Prostate gland (tissue), 2 donors: ENCODE measurements around the gene LRBA. TPM values are rescaled to one million over a fixed set of nuclear protein-coding genes. Genes with fewer than 3 reads are reported as not detected.
"Not testable (repeated sequence)": the region's sequence is repeated elsewhere in the genome, so short reads cannot be mapped to it uniquely, and the experiment has no call there.

Experiments
- DNase-seq: peaks from one replicate; pipeline ENCODE4 v3.0.0-alpha.2; 2019; ENCODE audit warnings: low spot score
- H3K27ac ChIP-seq, 2 donors: fragments of 200-600 bp; sonication (generic); 2 replicates each; pipeline ENCODE4 v1.5.1; 2017 to 2019
- H3K27me3 ChIP-seq: fragments of 200-600 bp; sonication (generic); replicated peaks from 2 replicates; pipeline ENCODE4 v1.5.1; 2019; ENCODE audit not compliant: insufficient read depth
- H3K36me3 ChIP-seq, 2 donors: fragments of 200-600 bp; sonication (generic); 1 replicate in 1 of 2; 2 replicates in 1 of 2; pipeline versions ENCODE4 v1.5.1 to v1.8.1; 2017 to 2019
- H3K4me1 ChIP-seq: fragments of 200-600 bp; sonication (generic); replicated peaks from 2 replicates; pipeline ENCODE4 v1.5.1; 2019
- H3K4me3 ChIP-seq, 2 donors: fragments of 200-600 bp; sonication (generic); 2 replicates each; pipeline ENCODE4 v1.5.1; 2017 to 2019
- H3K9me3 ChIP-seq: fragments of 200-600 bp; sonication (generic); 2 replicates; pipeline ENCODE4 v1.5.1; 2017
- POLR2A ChIP-seq: fragments of 450-650 bp; IDR thresholded peaks from one replicate; pipeline ENCODE4 v1.6.1; 2016; ENCODE audit warnings: antibody characterized with exemption, mild to moderate bottlenecking
- POLR2AphosphoS5 ChIP-seq: sonication (generic); formaldehyde crosslinking; IDR thresholded peaks from one replicate; pipeline ENCODE4 v1.6.1; 2017; ENCODE audit warnings: antibody characterized with exemption
- WGBS: methylation state at CpG from one replicate; pipeline ENCODE4 v1.1.5; 2018; 5-methylcytosine and 5-hydroxymethylcytosine counted together
- intact Hi-C: fragments of 100-400 bp; cut with DNase I; formaldehyde crosslinking; loops from one replicate; pipeline ENCODE4 v1.14.2; 2022
- total RNA-seq, 2 donors: library from RNA; depleted of rRNA; stranded (reverse); fragments of >200 nt; gene quantifications; one replicate each; pipeline ENCODE4 v1.1.0, GENCODE V29; 2016
- TF ChIP-seq, protein P1 (sequence below), 4 experiments: fragments of 200-600 bp in 2 of 4; fragments of 450-650 bp in 2 of 4; sonication (generic) in 2 of 4; IDR thresholded peaks; 1 replicate in 3 of 4; 2 replicates in 1 of 4; pipeline ENCODE4 v1.5.1; 2016 to 2019; ENCODE audit warnings: antibody characterized with exemption in 4 of 4, mild to moderate bottlenecking in 2 of 4, moderate library complexity in 2 of 4

Gene LRBA
- total RNA-seq, 2 donors from 2014 or later, result 69.8 to 79.8 TPM

DNA sequence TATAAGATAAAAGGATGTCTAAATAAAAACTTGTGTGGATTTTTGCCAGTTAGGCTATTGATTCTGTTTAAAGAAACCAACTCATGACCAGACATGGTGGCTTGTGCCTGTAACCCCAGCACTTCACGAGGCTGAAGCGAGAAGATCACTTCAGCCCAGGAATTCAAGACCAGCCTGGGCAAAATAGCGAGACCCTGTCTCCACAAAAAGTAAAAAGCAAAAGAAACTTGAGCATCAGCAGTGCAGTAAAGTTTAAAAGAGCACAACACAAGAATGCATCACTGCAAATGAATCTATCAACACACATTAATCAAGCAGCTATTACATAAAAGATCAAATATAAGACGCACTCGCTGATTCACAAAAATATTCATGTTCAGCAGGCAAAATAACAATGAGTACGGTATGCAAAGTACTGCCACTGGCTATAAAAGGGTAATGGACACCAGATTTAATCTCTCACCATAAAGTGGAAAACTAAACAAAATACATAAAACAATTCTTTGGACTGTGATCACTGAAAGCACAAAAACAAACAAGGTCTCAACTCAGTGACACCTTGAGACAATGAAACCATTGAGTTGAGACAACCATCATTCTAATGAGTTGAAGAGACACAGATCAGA lies 41.3 kb downstream of the LRBA start:
- Histone ChIP-seq H3K9me3 (no peaks in the 10 kb centered on the region), H3K4me3 (no peak overlapping the region), H3K4me1 (no peaks in the 10 kb centered on the region), H3K27me3 (no peaks in the 10 kb centered on the region), H3K27ac (no peak overlapping the region), H3K36me3 (no peaks in the 10 kb centered on the region)
- 48% methylated on average over 6 of the region's 6 CpGs for WGBS
- DNase-seq, result no peak
- TF ChIP-seq POLR2A (no peak), POLR2AphosphoS5 (no peak)
- TF ChIP-seq, protein P1, sequence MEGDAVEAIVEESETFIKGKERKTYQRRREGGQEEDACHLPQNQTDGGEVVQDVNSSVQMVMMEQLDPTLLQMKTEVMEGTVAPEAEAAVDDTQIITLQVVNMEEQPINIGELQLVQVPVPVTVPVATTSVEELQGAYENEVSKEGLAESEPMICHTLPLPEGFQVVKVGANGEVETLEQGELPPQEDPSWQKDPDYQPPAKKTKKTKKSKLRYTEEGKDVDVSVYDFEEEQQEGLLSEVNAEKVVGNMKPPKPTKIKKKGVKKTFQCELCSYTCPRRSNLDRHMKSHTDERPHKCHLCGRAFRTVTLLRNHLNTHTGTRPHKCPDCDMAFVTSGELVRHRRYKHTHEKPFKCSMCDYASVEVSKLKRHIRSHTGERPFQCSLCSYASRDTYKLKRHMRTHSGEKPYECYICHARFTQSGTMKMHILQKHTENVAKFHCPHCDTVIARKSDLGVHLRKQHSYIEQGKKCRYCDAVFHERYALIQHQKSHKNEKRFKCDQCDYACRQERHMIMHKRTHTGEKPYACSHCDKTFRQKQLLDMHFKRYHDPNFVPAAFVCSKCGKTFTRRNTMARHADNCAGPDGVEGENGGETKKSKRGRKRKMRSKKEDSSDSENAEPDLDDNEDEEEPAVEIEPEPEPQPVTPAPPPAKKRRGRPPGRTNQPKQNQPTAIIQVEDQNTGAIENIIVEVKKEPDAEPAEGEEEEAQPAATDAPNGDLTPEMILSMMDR (IDR thresholded peaks at IDR 0.05), result no peak
- intact Hi-C loops, result no loop called here

DNA sequence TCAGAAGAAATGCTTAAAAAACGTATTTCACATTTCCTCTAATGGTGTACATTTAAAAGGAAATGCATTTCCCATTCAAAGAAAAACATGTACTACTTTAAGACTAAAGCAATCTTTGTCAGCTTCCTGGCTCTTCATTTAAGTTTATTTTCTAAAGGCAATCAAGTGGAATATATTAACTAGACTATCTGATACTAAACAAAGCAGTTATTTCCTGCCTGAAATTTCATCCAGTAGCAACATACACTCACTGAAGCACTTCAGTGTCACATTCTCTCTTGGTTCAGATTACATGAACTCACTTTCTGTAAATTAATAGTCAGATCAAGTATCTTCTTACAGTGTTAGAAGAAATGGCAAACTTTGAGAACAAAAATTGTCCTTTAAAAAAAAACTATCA lies 42.5 kb downstream of the LRBA start:
- intact Hi-C loops, result no loop called here
- Histone ChIP-seq H3K27ac (no peak overlapping the region), H3K36me3 (no peaks in the 10 kb centered on the region), H3K4me1 (no peaks in the 10 kb centered on the region), H3K27me3 (no peaks in the 10 kb centered on the region), H3K4me3 (no peak overlapping the region), H3K9me3 (no peaks in the 10 kb centered on the region)
- DNase-seq, result no peak
- TF ChIP-seq POLR2A, result no peak
- TF ChIP-seq, protein P1 (IDR thresholded peaks at IDR 0.05), result no peak
- WGBS, result 30% methylated on average over 1 of the region's 1 CpG

DNA sequence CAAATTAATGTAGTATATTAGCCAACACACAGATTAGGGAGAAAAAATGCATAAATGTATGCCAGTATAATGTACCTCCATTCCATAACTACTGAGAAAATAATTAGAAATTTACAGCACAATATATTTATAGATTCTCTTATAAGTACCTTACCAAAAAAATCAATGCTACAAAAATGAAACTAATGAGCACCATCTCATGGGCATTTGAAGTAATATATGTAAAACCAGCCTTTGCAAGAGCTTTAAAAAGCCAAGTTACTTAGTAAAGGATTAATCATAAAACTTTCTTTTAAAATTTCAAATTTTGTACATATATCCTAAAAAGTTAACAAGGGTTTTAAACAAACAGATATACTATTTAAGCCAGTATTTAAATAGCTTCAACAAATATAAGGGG lies 43.2 kb downstream of the LRBA start:
- no peaks in the 10 kb centered on the region for H3K36me3 ChIP-seq
- no peak overlapping the region for H3K27ac ChIP-seq
- no peaks in the 10 kb centered on the region for H3K9me3 ChIP-seq
- no peak for DNase-seq
- no peak overlapping the region for H3K4me3 ChIP-seq
- TF ChIP-seq, protein P1 (IDR thresholded peaks at IDR 0.05), result no peak
- TF ChIP-seq POLR2AphosphoS5 (no peak), POLR2A (no peak)
- H3K4me1 ChIP-seq, result no peaks in the 10 kb centered on the region
- intact Hi-C loops, result no loop called here
- no peaks in the 10 kb centered on the region for H3K27me3 ChIP-seq

DNA sequence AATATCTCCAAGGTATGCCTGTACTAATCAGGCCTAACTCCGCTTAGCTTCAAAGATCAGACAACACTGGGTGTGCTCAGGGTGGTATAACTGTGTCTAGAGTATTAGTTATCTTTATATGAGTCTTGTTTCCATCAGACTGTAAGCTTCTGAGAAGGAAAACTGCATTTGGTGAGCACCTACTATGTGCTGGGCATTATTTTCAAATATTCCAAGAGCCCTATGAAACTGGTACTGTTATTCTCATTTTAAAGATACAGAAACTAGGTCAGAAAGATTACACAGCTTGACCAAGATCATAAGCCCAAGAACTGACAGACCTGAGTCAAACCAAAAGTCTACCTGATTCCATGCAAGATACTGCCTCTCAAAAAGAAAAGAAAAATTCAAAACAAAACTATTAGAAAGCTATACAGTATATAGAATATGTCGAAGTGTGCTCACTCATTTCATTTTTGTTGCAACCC lies 44.4 kb downstream of the LRBA start:
- Histone ChIP-seq H3K27me3 (no peaks in the 10 kb centered on the region), H3K27ac (no peak overlapping the region), H3K36me3 (no peaks in the 10 kb centered on the region), H3K9me3 (no peaks in the 10 kb centered on the region), H3K4me3 (no peak overlapping the region), H3K4me1 (no peaks in the 10 kb centered on the region)
- no peak for DNase-seq
- intact Hi-C loops, result no loop called here
- no peak for TF ChIP-seq POLR2A
- TF ChIP-seq, protein P1 (IDR thresholded peaks at IDR 0.05), result no peak
- no peak for TF ChIP-seq POLR2AphosphoS5
- WGBS, result 92% methylated on average over 2 of the region's 2 CpGs

DNA sequence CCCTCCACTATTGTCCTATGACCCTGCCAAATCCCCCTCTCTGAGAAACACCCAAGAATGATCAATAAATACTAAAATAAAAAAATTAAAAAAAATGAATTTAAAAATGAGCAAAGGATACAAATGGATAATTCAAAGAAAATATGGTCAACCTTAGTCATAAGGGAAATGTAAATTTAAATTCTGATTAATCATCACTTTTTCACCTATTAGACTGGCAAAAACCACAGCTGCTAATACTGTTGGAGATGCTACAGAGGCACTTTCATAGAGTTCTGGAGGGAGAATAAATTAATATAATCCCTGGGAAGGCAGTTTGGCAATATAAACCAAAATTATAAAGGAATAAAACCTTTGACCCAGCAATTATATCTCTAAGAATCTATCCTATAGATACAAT lies 50.3 kb downstream of the LRBA start:
- TF ChIP-seq POLR2A (no peak), POLR2AphosphoS5 (no peak)
- TF ChIP-seq, protein P1 (IDR thresholded peaks at IDR 0.05), result no peak
- intact Hi-C loops, result no loop called here

DNA sequence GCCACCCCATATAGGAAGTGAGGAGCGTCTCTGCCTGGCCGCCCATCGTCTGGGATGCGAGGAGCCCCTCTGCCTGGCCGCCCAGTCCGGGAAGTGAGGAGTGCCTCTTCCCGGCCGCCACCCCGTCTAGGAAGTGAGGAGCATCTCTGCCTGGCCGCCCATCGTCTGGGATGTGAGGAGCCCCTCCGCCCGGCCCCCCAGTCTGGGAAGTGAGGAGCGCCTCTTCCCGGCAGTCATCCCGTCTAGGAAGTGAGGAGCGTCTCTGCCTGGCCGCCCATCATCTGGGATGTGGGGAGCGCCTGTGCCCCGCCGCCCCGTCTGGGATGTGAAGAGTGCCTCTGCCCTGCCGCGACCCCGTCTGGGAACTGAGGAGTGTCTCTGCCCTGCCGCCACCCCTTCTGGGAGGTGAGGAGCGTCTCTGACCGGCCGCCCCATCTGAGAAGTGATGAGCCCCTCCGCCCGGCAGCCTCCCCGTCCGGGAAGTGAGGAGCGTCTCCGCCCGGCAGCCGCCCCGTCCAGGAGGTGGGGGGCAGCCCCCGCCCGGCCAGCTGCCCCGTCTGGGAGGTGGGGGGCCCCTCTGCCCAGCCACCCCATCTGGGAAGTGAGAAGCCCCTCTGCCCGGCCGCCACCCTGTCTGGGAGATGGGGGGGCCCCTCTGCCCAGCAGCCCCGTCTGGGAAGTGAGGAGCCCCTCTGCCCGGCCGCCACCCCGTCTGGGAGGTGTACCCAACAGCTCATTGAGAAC lies 51.3 kb downstream of the LRBA start:
- intact Hi-C loops, H3K36me3 ChIP-seq, H3K27me3 ChIP-seq, H3K4me3 ChIP-seq, H3K9me3 ChIP-seq, DNase-seq, H3K4me1 ChIP-seq, H3K27ac ChIP-seq: not testable (repeated sequence)
- 94% methylated on average over 37 of the region's 47 CpGs for WGBS

More for the DNA sequence above, 50.3 kb downstream of the LRBA start:
- Histone ChIP-seq H3K27me3 (no peaks in the 10 kb centered on the region), H3K27ac (no peak overlapping the region), H3K4me1 (no peaks in the 10 kb centered on the region), H3K36me3 (no peaks in the 10 kb centered on the region), H3K4me3 (no peak overlapping the region), H3K9me3 (no peaks in the 10 kb centered on the region)
- DNase-seq, result no peak
